ENCODE data around the gene ESR2.

Gene ESR2

GRCh38 chr14:64035143-64035542 is 259.0 kb downstream of the ESR2 start:
- DNase-seq (ENCODE audit: low spot score), result no peak
